ENCODE data around the gene GBX1.

Gene GBX1

DNA sequence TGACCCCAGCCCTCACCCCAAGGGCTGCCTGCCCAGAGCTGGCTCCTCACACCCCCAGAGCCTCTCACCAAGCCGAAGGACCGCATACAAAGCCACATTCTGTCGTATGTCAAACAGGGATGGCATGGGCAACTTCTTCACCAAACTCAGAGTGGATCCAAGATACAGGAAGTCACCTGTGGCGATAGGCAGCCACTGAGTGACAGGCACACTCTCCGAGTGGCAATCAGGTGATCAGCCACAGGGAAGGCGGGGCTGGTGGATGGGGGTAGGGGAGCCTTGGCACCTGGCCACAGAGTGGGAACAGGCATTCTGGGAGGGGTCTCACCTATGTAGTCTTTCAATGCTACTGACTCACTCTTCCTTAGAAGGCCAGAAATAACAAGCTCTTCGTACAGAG is 26.7 kb upstream of the GBX1 start:
- DNase-seq (ENCODE audit: low read depth in 3 of 3, low spot score in 1 of 3): no peak

- no peak for DNase-seq (ENCODE audit: low read depth in 3 of 3, low spot score in 1 of 3)
Observed at GRCh38 chr7:151193203-151193978, 25.9 kb upstream of the GBX1 start.

DNA sequence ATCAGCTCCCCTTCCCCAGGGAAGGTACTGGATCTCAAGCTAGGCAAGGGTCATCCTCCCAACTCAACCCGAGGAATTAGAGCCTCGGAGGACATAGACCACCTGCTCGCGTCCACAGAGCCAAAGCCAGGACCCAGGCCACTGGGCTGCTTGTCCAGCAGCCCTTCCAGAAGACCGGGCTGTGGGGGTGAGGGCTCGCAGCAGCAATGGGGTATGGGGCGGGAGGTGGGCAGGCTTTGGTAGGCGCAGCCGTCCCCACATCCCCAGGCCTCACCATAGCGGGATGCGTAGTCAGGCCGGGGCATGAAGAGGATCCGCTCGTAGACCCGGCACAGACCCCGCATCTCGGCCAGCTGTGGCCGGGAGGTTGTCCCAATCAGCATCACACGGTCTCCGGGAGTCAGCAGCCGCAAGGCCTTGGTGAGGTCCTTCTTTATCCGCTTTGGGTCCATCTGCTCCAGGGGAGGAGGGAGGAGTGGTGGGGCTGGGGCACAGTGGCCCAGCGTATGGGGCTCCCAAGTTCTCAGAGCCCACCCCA is 24.6 kb upstream of the GBX1 start:
- no peak for DNase-seq (ENCODE audit: low read depth in 3 of 3, low spot score in 1 of 3)

GRCh38 chr7:151191544-151191943 is 24.1 kb upstream of the GBX1 start:
- DNase-seq (ENCODE audit: low read depth in 3 of 3, low spot score in 1 of 3): no peak

DNA sequence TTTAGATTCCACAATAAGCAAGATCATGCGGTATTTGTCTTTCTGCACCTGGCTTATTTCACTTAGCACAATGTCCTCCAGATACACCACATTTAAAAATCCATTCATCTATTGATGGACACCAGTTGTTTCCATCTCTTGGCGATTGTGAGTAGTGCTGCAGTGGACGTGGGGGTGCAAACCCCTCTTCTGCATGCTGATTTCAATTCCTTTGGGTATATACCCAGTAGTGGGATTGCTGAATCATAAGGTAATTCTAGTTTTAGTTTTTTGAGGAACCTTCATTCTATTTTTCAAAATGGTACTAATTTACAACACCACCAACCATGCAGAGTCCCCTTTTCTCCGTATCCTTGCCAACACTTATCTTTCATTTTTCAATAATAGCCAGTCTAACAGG is 21.5 kb upstream of the GBX1 start:
- DNase-seq (ENCODE audit: low read depth in 3 of 3, low spot score in 1 of 3): no peak

DNA sequence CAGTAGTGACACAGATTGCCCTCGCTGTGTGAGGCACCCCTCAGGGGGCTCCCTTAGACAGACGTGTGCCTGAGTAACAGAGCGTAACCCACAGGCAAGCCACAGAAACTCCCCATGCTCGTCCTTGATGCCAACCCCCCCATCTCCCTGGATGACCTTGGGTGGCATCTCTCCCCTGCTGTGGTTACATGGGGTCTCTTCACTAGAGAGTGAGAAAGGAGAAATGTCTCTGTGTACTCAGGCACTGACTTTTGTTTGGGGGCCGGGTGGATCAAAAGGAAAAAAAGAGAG is 20.7 kb upstream of the GBX1 start:
- DNase-seq (ENCODE audit: low read depth in 3 of 3, low spot score in 1 of 3): no peak

GRCh38 chr7:151187409-151188251 is 20.1 kb upstream of the GBX1 start:
- DNase-seq (ENCODE audit: low read depth in 3 of 3, low spot score in 1 of 3): no peak

GRCh38 chr7:151186640-151187408 is 19.3 kb upstream of the GBX1 start, which contains the start of gene ASB10:
Gene ASB10, minus strand, starts transcription at chr7:151187250. Its CDS starts 120 bp downstream, at chr7:151187130.
- DNase-seq (ENCODE audit: low read depth in 3 of 3, low spot score in 1 of 3): no peak

DNA sequence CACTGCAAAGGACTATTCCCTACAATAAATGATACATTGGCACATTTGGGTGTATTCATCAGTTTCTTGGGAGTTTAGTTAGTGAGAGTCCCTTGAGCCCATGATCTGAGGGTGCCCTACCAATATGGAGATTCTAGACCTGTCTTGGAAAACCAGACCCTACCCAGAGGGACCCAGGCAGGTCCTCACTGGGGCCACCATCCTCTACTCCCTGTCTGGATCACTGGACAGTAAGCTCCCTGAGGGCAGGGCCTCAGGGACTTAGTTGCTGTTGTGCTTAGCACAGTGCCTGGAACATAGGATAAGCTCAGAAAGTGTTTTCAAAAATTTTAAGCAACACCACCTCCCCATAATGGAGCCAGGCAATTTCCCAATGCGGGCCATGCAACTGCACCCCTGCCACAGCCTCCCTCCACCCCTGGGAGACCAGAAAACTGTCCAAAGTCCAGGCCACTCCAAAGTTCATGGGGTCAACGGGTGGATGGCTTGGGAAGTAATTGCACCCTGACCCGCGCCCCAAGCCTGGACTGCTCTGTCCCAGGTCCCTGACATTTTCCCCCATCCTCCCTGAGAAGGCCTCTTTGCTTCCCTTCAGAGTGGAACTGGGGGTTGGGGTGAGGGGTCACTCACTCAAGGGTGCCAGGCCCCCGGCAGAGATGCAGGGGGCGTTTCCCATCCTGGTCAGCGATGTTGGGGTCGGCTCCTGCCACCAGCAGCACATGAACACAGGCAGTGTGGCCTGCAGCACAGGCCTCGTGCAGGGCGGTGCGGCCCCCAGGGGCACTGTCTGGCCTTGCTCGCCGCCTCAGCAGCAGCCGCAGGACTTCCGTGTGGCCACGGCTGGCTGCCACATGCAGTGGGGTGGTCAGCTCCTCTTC is 18.5 kb upstream of the GBX1 start:
- no peak for DNase-seq (ENCODE audit: low read depth in 3 of 3, low spot score in 1 of 3)

- DNase-seq (ENCODE audit: low read depth in 3 of 3, low spot score in 1 of 3): no peak
Observed at GRCh38 chr7:151181011-151181431, 13.5 kb upstream of the GBX1 start.

GRCh38 chr7:151179946-151180345 is 12.5 kb upstream of the GBX1 start:
- DNase-seq (ENCODE audit: low read depth in 3 of 3, low spot score in 1 of 3): no peak

- no peak for DNase-seq (ENCODE audit: low read depth in 3 of 3, low spot score in 1 of 3)
Observed at GRCh38 chr7:151179287-151179860, 11.9 kb upstream of the GBX1 start.

- DNase-seq (ENCODE audit: low read depth in 3 of 3, low spot score in 1 of 3): no peak
Observed at GRCh38 chr7:151178831-151179230, 11.3 kb upstream of the GBX1 start.

DNA sequence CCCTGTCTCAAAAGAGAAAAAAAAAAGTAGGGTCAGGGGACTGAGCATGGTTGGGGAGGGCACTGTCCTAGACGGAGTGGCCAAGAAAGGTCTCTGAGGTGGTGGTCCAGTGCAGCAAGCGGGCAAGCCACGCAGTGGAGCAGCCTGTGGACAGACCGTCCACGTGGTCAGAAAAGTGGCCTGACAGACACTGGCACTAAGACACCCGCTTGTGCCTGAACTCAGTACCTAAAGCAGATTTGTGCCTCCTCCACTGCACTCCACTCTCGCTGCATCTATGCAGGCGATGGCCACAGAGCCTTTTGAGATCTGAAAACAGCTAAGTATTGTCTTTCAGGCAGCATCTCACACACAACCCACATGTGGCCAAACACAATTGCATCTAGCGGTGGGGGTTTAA is 10.7 kb upstream of the GBX1 start:
- no peak for DNase-seq (ENCODE audit: low read depth in 3 of 3, low spot score in 1 of 3)

- DNase-seq (ENCODE audit: low read depth in 3 of 3, low spot score in 1 of 3): no peak
Observed at GRCh38 chr7:151177310-151177709, 9.8 kb upstream of the GBX1 start.

DNA sequence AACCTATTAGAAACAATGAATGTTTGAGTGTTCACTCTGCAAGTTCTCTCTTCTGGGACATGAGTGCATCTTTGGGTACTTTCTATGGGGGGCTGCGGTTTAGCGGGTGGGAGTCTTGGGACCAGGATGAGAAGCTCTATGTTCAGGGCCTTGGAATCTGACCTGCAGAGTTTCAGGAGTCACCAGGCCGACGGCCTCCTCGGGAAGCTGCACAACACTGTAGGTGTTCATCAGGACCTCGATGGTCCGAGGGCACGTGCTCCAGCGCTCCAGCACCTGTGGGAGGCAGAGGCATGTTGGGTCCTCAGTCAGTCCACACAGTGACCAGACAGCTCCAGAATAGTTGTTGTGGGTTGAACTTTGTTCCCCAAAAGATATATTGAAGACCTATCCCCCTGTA is 8.9 kb upstream of the GBX1 start:
- DNase-seq (ENCODE audit: low read depth in 3 of 3, low spot score in 1 of 3): no peak

- no peak for DNase-seq (ENCODE audit: low read depth in 3 of 3, low spot score in 1 of 3)
Observed at GRCh38 chr7:151175793-151176311, 8.4 kb upstream of the GBX1 start.

- DNase-seq (ENCODE audit: low read depth in 3 of 3, low spot score in 1 of 3): no peak
Observed at GRCh38 chr7:151175047-151175792, 7.7 kb upstream of the GBX1 start.
